Measurements from ENCODE around the gene FAM120AOS. TPM values are rescaled to one million over a fixed set of nuclear protein-coding genes. Genes with fewer than 3 reads are reported as not detected.

FAM120AOS gene
- total and polyA plus RNA-seq, 3 experiments from 2014 or later, result 41.0 to 62.6 (median 42.7) TPM

GRCh38 chr9:93419023-93419422, 34.4 kb downstream of the FAM120AOS start:
- Mint-ChIP-seq H3K4me1 (no peaks in the 10 kb centered on the region), H3K27me3 (peaks cover 20 to 42% of the 10 kb centered on the region in 2 donors), H3K4me3 (no peak overlapping the region), H3K36me3 (peaks cover 2 to 21% (median 4%) of the 10 kb centered on the region in 3 donors), H3K27ac (peak overlapping the region in 1 of 8 donors; percentile 26), H3K9me3 (peaks cover 12 to 35% (median 24%) of the 10 kb centered on the region in 5 donors)
- Histone ChIP-seq H3K9me3 (ENCODE audit: low read length) (peaks cover 5% of the 10 kb centered on the region), H3K4me3 (ENCODE audit: low read length) (no peak overlapping the region), H3K4me1 (ENCODE audit: insufficient read depth, low read length) (no peaks in the 10 kb centered on the region), H3K27ac (ENCODE audit: low read depth, low read length) (no peak overlapping the region), H3K36me3 (ENCODE audit: insufficient read depth, low read length) (no peaks in the 10 kb centered on the region), H3K27me3 (ENCODE audit: insufficient read depth, low read length, poor library complexity, severe bottlenecking) (no peaks in the 10 kb centered on the region)
- DNase-seq, result no peak
- ChIA-PET POLR2A (no interaction called here), CTCF (no interaction called here)

GRCh38 chr9:93417538-93417937, 35.8 kb downstream of the FAM120AOS start:
- H3K4me1 ChIP-seq (ENCODE audit: insufficient read depth, low read length), result no peaks in the 10 kb centered on the region
- Mint-ChIP-seq H3K36me3 (peaks cover 2 to 21% (median 4%) of the 10 kb centered on the region in 3 donors), H3K4me3 (no peak overlapping the region), H3K27ac (no peak overlapping the region), H3K9me3 (peaks cover 12 to 35% (median 22%) of the 10 kb centered on the region in 5 donors), H3K4me1 (no peaks in the 10 kb centered on the region), H3K27me3 (peaks cover 27 to 45% of the 10 kb centered on the region in 2 donors)
- no peaks in the 10 kb centered on the region for H3K27me3 ChIP-seq (ENCODE audit: insufficient read depth, low read length, poor library complexity, severe bottlenecking)
- DNase-seq, result no peak
- peaks cover 5% of the 10 kb centered on the region for H3K9me3 ChIP-seq (ENCODE audit: low read length)
- CTCF ChIA-PET, result no interaction called here
- H3K27ac ChIP-seq (ENCODE audit: low read depth, low read length), result no peak overlapping the region
- H3K36me3 ChIP-seq (ENCODE audit: insufficient read depth, low read length), result no peaks in the 10 kb centered on the region
- POLR2A ChIA-PET, result no interaction called here
- no peak overlapping the region for H3K4me3 ChIP-seq (ENCODE audit: low read length)

- H3K27ac ChIP-seq (ENCODE audit: low read depth, low read length), result no peak overlapping the region
- ChIA-PET POLR2A (no interaction called here), CTCF (no interaction called here)
- no peaks in the 10 kb centered on the region for H3K27me3 ChIP-seq (ENCODE audit: insufficient read depth, low read length, poor library complexity, severe bottlenecking)
- Mint-ChIP-seq H3K4me1 (no peaks in the 10 kb centered on the region), H3K27ac (no peak overlapping the region), H3K9me3 (peaks cover 12 to 35% (median 22%) of the 10 kb centered on the region in 5 donors), H3K36me3 (peaks cover 2 to 21% (median 4%) of the 10 kb centered on the region in 3 donors), H3K27me3 (peaks cover 27 to 51% of the 10 kb centered on the region in 2 donors), H3K4me3 (no peak overlapping the region)
- no peaks in the 10 kb centered on the region for H3K36me3 ChIP-seq (ENCODE audit: insufficient read depth, low read length)
- H3K9me3 ChIP-seq (ENCODE audit: low read length), result peaks cover 5% of the 10 kb centered on the region
- no peak for DNase-seq
- H3K4me1 ChIP-seq (ENCODE audit: insufficient read depth, low read length), result no peaks in the 10 kb centered on the region
- no peak overlapping the region for H3K4me3 ChIP-seq (ENCODE audit: low read length)
These were observed 36.7 kb downstream of the FAM120AOS start for GRCh38 chr9:93416530-93417235.

GRCh38 chr9:93415176-93415690, 38.1 kb downstream of the FAM120AOS start:
- Mint-ChIP-seq H3K27me3 (peaks cover 31 to 65% of the 10 kb centered on the region in 2 donors), H3K36me3 (peaks cover 2 to 18% (median 2%) of the 10 kb centered on the region in 3 donors), H3K9me3 (peaks cover 12 to 28% (median 19%) of the 10 kb centered on the region in 5 donors), H3K27ac (no peak overlapping the region), H3K4me3 (no peak overlapping the region), H3K4me1 (no peaks in the 10 kb centered on the region)
- Histone ChIP-seq H3K36me3 (ENCODE audit: insufficient read depth, low read length) (no peaks in the 10 kb centered on the region), H3K27me3 (ENCODE audit: insufficient read depth, low read length, poor library complexity, severe bottlenecking) (no peaks in the 10 kb centered on the region), H3K4me1 (ENCODE audit: insufficient read depth, low read length) (no peaks in the 10 kb centered on the region), H3K4me3 (ENCODE audit: low read length) (no peak overlapping the region), H3K9me3 (ENCODE audit: low read length) (peaks cover 5% of the 10 kb centered on the region), H3K27ac (ENCODE audit: low read depth, low read length) (no peak overlapping the region)
- POLR2A ChIA-PET, result no interaction called here
- DNase-seq, result no peak
- CTCF ChIA-PET, result no interaction called here

GRCh38 chr9:93413530-93413929, 39.9 kb downstream of the FAM120AOS start:
- Mint-ChIP-seq H3K4me3 (no peak overlapping the region), H3K27me3 (peaks cover 30 to 74% of the 10 kb centered on the region in 2 donors), H3K9me3 (peaks cover 5 to 15% (median 7%) of the 10 kb centered on the region in 5 donors), H3K4me1 (no peaks in the 10 kb centered on the region), H3K27ac (no peak overlapping the region), H3K36me3 (peaks cover 0 to 6% (median 0%) of the 10 kb centered on the region in 3 donors)
- ChIA-PET CTCF (no interaction called here), POLR2A (no interaction called here)
- Histone ChIP-seq H3K27ac (ENCODE audit: low read depth, low read length) (no peak overlapping the region), H3K36me3 (ENCODE audit: insufficient read depth, low read length) (no peaks in the 10 kb centered on the region), H3K9me3 (ENCODE audit: low read length) (no peaks in the 10 kb centered on the region), H3K4me3 (ENCODE audit: low read length) (no peak overlapping the region), H3K4me1 (ENCODE audit: insufficient read depth, low read length) (no peaks in the 10 kb centered on the region), H3K27me3 (ENCODE audit: insufficient read depth, low read length, poor library complexity, severe bottlenecking) (no peaks in the 10 kb centered on the region)
- no peak for DNase-seq

GRCh38 chr9:93406371-93406770, 47.0 kb downstream of the FAM120AOS start:
- Mint-ChIP-seq H3K27me3 (peaks cover 11 to 33% of the 10 kb centered on the region in 2 donors), H3K4me1 (no peaks in the 10 kb centered on the region), H3K9me3 (peaks cover 0 to 2% (median 0%) of the 10 kb centered on the region in 5 donors), H3K36me3 (no peaks in the 10 kb centered on the region), H3K27ac (no peak overlapping the region), H3K4me3 (no peak overlapping the region)
- Histone ChIP-seq H3K9me3 (ENCODE audit: low read length) (no peaks in the 10 kb centered on the region), H3K27ac (ENCODE audit: low read depth, low read length) (no peak overlapping the region), H3K4me1 (ENCODE audit: insufficient read depth, low read length) (no peaks in the 10 kb centered on the region), H3K36me3 (ENCODE audit: insufficient read depth, low read length) (no peaks in the 10 kb centered on the region), H3K27me3 (ENCODE audit: insufficient read depth, low read length, poor library complexity, severe bottlenecking) (no peaks in the 10 kb centered on the region), H3K4me3 (ENCODE audit: low read length) (no peak overlapping the region)
- ChIA-PET POLR2A (no interaction called here), CTCF (no interaction called here)
- DNase-seq, result no peak

- H3K27ac Mint-ChIP-seq, result no peak overlapping the region
- H3K36me3 Mint-ChIP-seq, result peaks cover 0 to 5% (median 0%) of the 10 kb centered on the region in 3 donors
- CTCF ChIA-PET, result no interaction called here
These were observed 54.9 kb downstream of the FAM120AOS start for GRCh38 chr9:93398471-93398870.

GRCh38 chr9:93397661-93398373, 55.6 kb downstream of the FAM120AOS start:
- peaks cover 10 to 12% of the 10 kb centered on the region in 2 donors for H3K27me3 Mint-ChIP-seq
- Histone ChIP-seq H3K27ac (ENCODE audit: low read depth, low read length) (no peak overlapping the region), H3K9me3 (ENCODE audit: low read length) (no peaks in the 10 kb centered on the region), H3K27me3 (ENCODE audit: insufficient read depth, low read length, poor library complexity, severe bottlenecking) (no peaks in the 10 kb centered on the region), H3K4me3 (ENCODE audit: low read length) (no peak overlapping the region), H3K4me1 (ENCODE audit: insufficient read depth, low read length) (no peaks in the 10 kb centered on the region), H3K36me3 (ENCODE audit: insufficient read depth, low read length) (no peaks in the 10 kb centered on the region)
- no peak for DNase-seq
- peaks cover 0 to 5% (median 0%) of the 10 kb centered on the region in 3 donors for H3K36me3 Mint-ChIP-seq
- no peak overlapping the region for H3K27ac Mint-ChIP-seq
- ChIA-PET POLR2A (no interaction called here), CTCF (no interaction called here)
- H3K9me3 Mint-ChIP-seq, result no peaks in the 10 kb centered on the region
- no peak overlapping the region for H3K4me3 Mint-ChIP-seq
- H3K4me1 Mint-ChIP-seq, result no peaks in the 10 kb centered on the region

More at GRCh38 chr9:93398471-93398870, 54.9 kb downstream of the FAM120AOS start:
- POLR2A ChIA-PET, result no interaction called here
- no peak for DNase-seq
- Mint-ChIP-seq H3K9me3 (no peaks in the 10 kb centered on the region), H3K4me1 (no peaks in the 10 kb centered on the region), H3K27me3 (peaks cover 10 to 11% of the 10 kb centered on the region in 2 donors), H3K4me3 (no peak overlapping the region)
- Histone ChIP-seq H3K36me3 (ENCODE audit: insufficient read depth, low read length) (no peaks in the 10 kb centered on the region), H3K27ac (ENCODE audit: low read depth, low read length) (no peak overlapping the region), H3K27me3 (ENCODE audit: insufficient read depth, low read length, poor library complexity, severe bottlenecking) (no peaks in the 10 kb centered on the region), H3K9me3 (ENCODE audit: low read length) (no peaks in the 10 kb centered on the region), H3K4me3 (ENCODE audit: low read length) (no peak overlapping the region), H3K4me1 (ENCODE audit: insufficient read depth, low read length) (no peaks in the 10 kb centered on the region)
